ENCODE results near the gene DNAJB2. TPM values are rescaled to one million over a fixed set of nuclear protein-coding genes. Genes with fewer than 3 reads are reported as not detected.

The DNAJB2 gene
- total RNA-seq, 3 donors from 2014 or later (not counting 1 experiment from before 2014, with no cell fraction given), result 70.3 to 108 (median 98.3) TPM

- H3K4me3 ChIP-seq (ENCODE audit: low read length), result no peak overlapping the region
- Mint-ChIP-seq H3K27me3 (ENCODE audit: low read depth in 2 of 2) (peaks cover 61 to 86% of the 10 kb centered on the region in 2 donors), H3K9me3 (peaks cover 4 to 6% of the 10 kb centered on the region in 2 donors), H3K4me1 (no peaks in the 10 kb centered on the region), H3K4me3 (no peak overlapping the region), H3K27ac (no peak overlapping the region), H3K36me3 (peaks cover 13% of the 10 kb centered on the region)
- H3K27ac ChIP-seq (ENCODE audit: low read length), result no peak overlapping the region
- 21% methylated on average over 39 of the region's 39 CpGs for WGBS (ENCODE audit: insufficient coverage)
- DNase-seq, result peak in 1 of 2 donors; percentile 47
- peaks cover 26% of the 10 kb centered on the region for H3K27me3 ChIP-seq (ENCODE audit: control insufficient read depth, insufficient read depth, low read length)
- H3K9me3 ChIP-seq (ENCODE audit: control insufficient read depth, insufficient read depth, low read length), result peaks cover 2% of the 10 kb centered on the region
- no peaks in the 10 kb centered on the region for H3K4me1 ChIP-seq (ENCODE audit: control insufficient read depth, insufficient read depth, low read length)
- no peak for TF ChIP-seq CTCF (IDR thresholded peaks at IDR 0.05)
- H3K36me3 ChIP-seq (ENCODE audit: control insufficient read depth, insufficient read depth, low read length), result no peaks in the 10 kb centered on the region
- intact Hi-C loops (cut with micrococcal nuclease), result no loop called here
- ATAC-seq, result peak in 2 of 3 donors; percentile 47 to 58
Observed at GRCh38 chr2:219331560-219332213, 52.5 kb downstream of the DNAJB2 start.

- no peak within 1 kb of the TSS for H3K4me3 ChIP-seq (ENCODE audit: low read length)
- intact Hi-C loops (cut with micrococcal nuclease), result no loop called here
- H3K27me3 Mint-ChIP-seq (ENCODE audit: low read depth in 2 of 2), result peaks cover 59 to 90% of the 10 kb centered on the region in 2 donors
- H3K27ac ChIP-seq (ENCODE audit: low read length), result no peak within 1 kb of the TSS
- no peak for DNase-seq
- TF ChIP-seq CTCF (IDR thresholded peaks at IDR 0.05), result no peak
- H3K9me3 Mint-ChIP-seq, result peaks cover 4 to 6% of the 10 kb centered on the region in 2 donors
- no peak within 1 kb of the TSS for H3K4me3 Mint-ChIP-seq
- H3K27me3 ChIP-seq (ENCODE audit: control insufficient read depth, insufficient read depth, low read length), result peaks cover 26% of the 10 kb centered on the region
- no peaks in the 10 kb centered on the region for H3K4me1 Mint-ChIP-seq
- no peaks in the 10 kb centered on the region for H3K36me3 ChIP-seq (ENCODE audit: control insufficient read depth, insufficient read depth, low read length)
- H3K36me3 Mint-ChIP-seq, result peaks cover 14% of the 10 kb centered on the region
- no peaks in the 10 kb centered on the region for H3K4me1 ChIP-seq (ENCODE audit: control insufficient read depth, insufficient read depth, low read length)
- WGBS (ENCODE audit: insufficient coverage), result 15% methylated on average over 24 of the region's 24 CpGs
- ATAC-seq, result no peak
- H3K27ac Mint-ChIP-seq, result no peak within 1 kb of the TSS
- peaks cover 2% of the 10 kb centered on the region for H3K9me3 ChIP-seq (ENCODE audit: control insufficient read depth, insufficient read depth, low read length)
Observed at GRCh38 chr2:219332542-219332941, 53.4 kb downstream of the DNAJB2 start, which contains the start of gene RESP18. Gene RESP18 (minus strand): TSS chr2:219332744.

DNA sequence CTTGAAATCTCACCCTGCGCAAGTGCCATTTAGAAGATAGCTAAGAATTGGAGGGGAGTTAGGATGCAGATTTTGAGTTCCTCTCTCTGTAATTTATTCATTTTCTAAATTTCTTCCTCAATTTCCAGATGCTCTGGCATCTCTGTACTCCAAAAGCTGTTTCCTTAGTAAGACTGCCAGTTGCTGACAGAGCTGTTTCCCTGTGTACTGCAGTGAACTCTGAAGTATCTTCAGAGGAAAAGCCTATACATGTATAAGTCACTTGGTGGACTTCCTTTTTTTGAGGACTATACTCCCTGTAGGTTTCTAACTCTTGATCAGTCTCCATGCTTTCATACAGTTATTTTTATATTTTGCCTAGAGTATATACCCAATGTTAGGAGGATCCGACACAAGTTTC lies 54.9 kb downstream of the DNAJB2 start:
- Mint-ChIP-seq H3K36me3 (peaks cover 14% of the 10 kb centered on the region), H3K27me3 (ENCODE audit: low read depth in 2 of 2) (peaks cover 56 to 87% of the 10 kb centered on the region in 2 donors), H3K4me3 (no peak overlapping the region), H3K9me3 (peaks cover 6% of the 10 kb centered on the region in 2 donors), H3K4me1 (no peaks in the 10 kb centered on the region), H3K27ac (no peak overlapping the region)
- Histone ChIP-seq H3K27me3 (ENCODE audit: control insufficient read depth, insufficient read depth, low read length) (peaks cover 26% of the 10 kb centered on the region), H3K4me3 (ENCODE audit: low read length) (no peak overlapping the region), H3K9me3 (ENCODE audit: control insufficient read depth, insufficient read depth, low read length) (peaks cover 2% of the 10 kb centered on the region), H3K4me1 (ENCODE audit: control insufficient read depth, insufficient read depth, low read length) (no peaks in the 10 kb centered on the region), H3K27ac (ENCODE audit: low read length) (no peak overlapping the region), H3K36me3 (ENCODE audit: control insufficient read depth, insufficient read depth, low read length) (no peaks in the 10 kb centered on the region)
- ATAC-seq (no peak), DNase-seq (no peak)
- TF ChIP-seq CTCF (IDR thresholded peaks at IDR 0.05), result no peak
- no CpG with 5 or more reads among the region's 2 CpGs for WGBS (ENCODE audit: insufficient coverage)
- intact Hi-C loops (cut with micrococcal nuclease), result no loop called here

DNA sequence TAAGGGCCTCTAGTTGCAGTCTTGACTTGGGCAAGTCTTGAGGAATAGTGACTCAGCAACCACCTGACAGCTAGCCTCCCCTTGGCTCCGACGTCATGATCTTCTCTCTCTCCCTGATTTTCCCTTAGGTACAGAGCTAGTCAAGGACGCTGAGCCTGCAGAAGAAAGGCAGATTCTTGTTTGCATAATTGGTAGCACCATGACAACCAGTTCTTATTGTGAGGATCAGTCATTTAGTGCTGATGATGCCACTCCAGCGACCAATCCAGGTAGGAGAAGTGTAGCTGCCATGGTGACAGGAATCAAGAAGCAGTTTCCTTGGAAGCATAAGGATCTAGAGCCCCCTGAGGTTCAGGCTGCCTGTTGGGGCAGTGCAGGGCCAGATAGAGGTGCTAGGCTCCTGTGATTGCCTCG lies 56.2 kb downstream of the DNAJB2 start:
- intact Hi-C loops (cut with micrococcal nuclease), result no loop called here
- Histone ChIP-seq H3K27me3 (ENCODE audit: control insufficient read depth, insufficient read depth, low read length) (peaks cover 22% of the 10 kb centered on the region), H3K4me3 (ENCODE audit: low read length) (no peak overlapping the region), H3K27ac (ENCODE audit: low read length) (no peak overlapping the region), H3K36me3 (ENCODE audit: control insufficient read depth, insufficient read depth, low read length) (no peaks in the 10 kb centered on the region), H3K9me3 (ENCODE audit: control insufficient read depth, insufficient read depth, low read length) (peaks cover 2% of the 10 kb centered on the region), H3K4me1 (ENCODE audit: control insufficient read depth, insufficient read depth, low read length) (no peaks in the 10 kb centered on the region)
- Mint-ChIP-seq H3K4me1 (no peaks in the 10 kb centered on the region), H3K27ac (no peak overlapping the region), H3K9me3 (peaks cover 6% of the 10 kb centered on the region in 2 donors), H3K36me3 (peaks cover 14% of the 10 kb centered on the region), H3K4me3 (no peak overlapping the region), H3K27me3 (ENCODE audit: low read depth in 2 of 2) (peaks cover 48 to 87% of the 10 kb centered on the region in 2 donors)
- no peak for TF ChIP-seq CTCF (IDR thresholded peaks at IDR 0.05)
- WGBS (ENCODE audit: insufficient coverage), result 52% methylated on average over 5 of the region's 5 CpGs
- DNase-seq (no peak), ATAC-seq (no peak)
